Osteocyte (in vitro differentiated cells): Measurements from ENCODE around the gene UXS1. TPM values are rescaled to one million over a fixed set of nuclear protein-coding genes. Genes with fewer than 3 reads are reported as not detected.
A peak's percentile ranks its signal among the peaks of the same experiment; 100 is the strongest.

Experiments
- DNase-seq: peaks from one replicate; pipeline ENCODE4 v3.0.0; 2021; ENCODE audit warnings: mixed read lengths; ENCODE audit not compliant: unreplicated experiment; ENCODE audit errors: extremely low spot score
- H3K27ac Mint-ChIP-seq: one replicate; pipeline ENCODE4 v1.8.0; 2021; ENCODE audit warnings: mild to moderate bottlenecking, mixed read lengths; ENCODE audit not compliant: unreplicated experiment
- H3K27me3 Mint-ChIP-seq: one replicate; pipeline ENCODE4 v1.8.0; 2021; ENCODE audit warnings: mixed read lengths; ENCODE audit not compliant: unreplicated experiment
- H3K36me3 Mint-ChIP-seq: one replicate; pipeline ENCODE4 v1.8.0; 2021; ENCODE audit warnings: mixed read lengths; ENCODE audit not compliant: unreplicated experiment
- H3K4me1 Mint-ChIP-seq: one replicate; pipeline ENCODE4 v1.8.0; 2021; ENCODE audit warnings: mixed read lengths; ENCODE audit not compliant: unreplicated experiment
- H3K4me3 Mint-ChIP-seq: one replicate; pipeline ENCODE4 v1.8.0; 2021; ENCODE audit warnings: mild to moderate bottlenecking, moderate library complexity, mixed read lengths; ENCODE audit not compliant: unreplicated experiment
- H3K9me3 Mint-ChIP-seq: one replicate; pipeline ENCODE4 v1.8.0; 2021; ENCODE audit warnings: mixed read lengths; ENCODE audit not compliant: unreplicated experiment
- CTCF ChIP-seq: fragments of 200-600 bp; sonication (generic); IDR thresholded peaks from 2 replicates; pipeline ENCODE4 v1.5.0; 2021; ENCODE audit warnings: antibody characterized with exemption, mild to moderate bottlenecking, moderate library complexity
- total RNA-seq: library from RNA; stranded (reverse); gene quantifications from 2 replicates; pipeline ENCODE4 v1.2.1, GENCODE V29; 2021

The UXS1 gene
- total RNA-seq, 1 donor from 2014 or later: 23.2 TPM

- DNase-seq: no peak
- TF ChIP-seq CTCF: no peak
- no peak overlapping the region for H3K4me3 Mint-ChIP-seq
- H3K27ac Mint-ChIP-seq: no peak overlapping the region
- H3K27me3 Mint-ChIP-seq: peaks cover 50% of the 10 kb centered on the region
- H3K9me3 Mint-ChIP-seq: no peaks in the 10 kb centered on the region
- peaks cover 19% of the 10 kb centered on the region for H3K4me1 Mint-ChIP-seq
- H3K36me3 Mint-ChIP-seq: no peaks in the 10 kb centered on the region
Measured at GRCh38 chr2:106201661-106202060, 7.6 kb upstream of the UXS1 start.

- no peak for DNase-seq
- peaks cover 24% of the 10 kb centered on the region for H3K27me3 Mint-ChIP-seq
- no peaks in the 10 kb centered on the region for H3K9me3 Mint-ChIP-seq
- no peaks in the 10 kb centered on the region for H3K36me3 Mint-ChIP-seq
- peaks cover 28% of the 10 kb centered on the region for H3K4me1 Mint-ChIP-seq
- peak overlapping the region; percentile 45 for H3K4me3 Mint-ChIP-seq
- peak overlapping the region; percentile 79 for H3K27ac Mint-ChIP-seq
- no peak for TF ChIP-seq CTCF
Measured at GRCh38 chr2:106197878-106198277, 3.8 kb upstream of the UXS1 start.

- Mint-ChIP-seq H3K36me3 (no peaks in the 10 kb centered on the region), H3K4me3 (no peak overlapping the region), H3K27me3 (peaks cover 8% of the 10 kb centered on the region), H3K27ac (no peak overlapping the region), H3K4me1 (peaks cover 35% of the 10 kb centered on the region), H3K9me3 (no peaks in the 10 kb centered on the region)
- DNase-seq: no peak
- TF ChIP-seq CTCF: no peak
Measured at GRCh38 chr2:106195981-106196380, 1.9 kb upstream of the UXS1 start.

GRCh38 chr2:106195456-106195855, 1.4 kb upstream of the UXS1 start:
- Mint-ChIP-seq H3K27me3 (peaks cover 3% of the 10 kb centered on the region), H3K9me3 (no peaks in the 10 kb centered on the region), H3K4me1 (peaks cover 35% of the 10 kb centered on the region), H3K27ac (no peak overlapping the region), H3K36me3 (no peaks in the 10 kb centered on the region), H3K4me3 (no peak overlapping the region)
- DNase-seq: no peak
- TF ChIP-seq CTCF: no peak

GRCh38 chr2:106193690-106193976, 468 bp downstream of the UXS1 start:
- Mint-ChIP-seq H3K4me1 (peaks cover 41% of the 10 kb centered on the region), H3K27ac (no peak overlapping the region), H3K36me3 (peaks cover 2% of the 10 kb centered on the region), H3K27me3 (no peaks in the 10 kb centered on the region), H3K4me3 (peak overlapping the region; percentile 71), H3K9me3 (no peaks in the 10 kb centered on the region)
- TF ChIP-seq CTCF: no peak
- no peak for DNase-seq
